H1 (cell line): ENCODE results near the gene DDR2. TPM values are rescaled to one million over a fixed set of nuclear protein-coding genes. Genes with fewer than 3 reads are reported as not detected.

Experiments
- CTCF ChIA-PET: fragments of 300-600 bp; sonication (Branson Sonifier 250); formaldehyde crosslinking; loops from one replicate; lab custom pipeline; 2021; ENCODE audit not compliant: partially characterized antibody; lab: Charles Lee
- POLR2A ChIA-PET: fragments of 300-600 bp; sonication (Branson Sonifier 250); formaldehyde crosslinking; loops from one replicate; lab custom pipeline; 2021; ENCODE audit warnings: inconsistent platforms; ENCODE audit not compliant: partially characterized antibody; lab: Charles Lee
- DNase-seq, 2 experiments: peaks; one replicate each; pipeline versions ENCODE4 v3.0.0 to v3.0.0-alpha.2; 2010 to 2022; ENCODE audit warnings: low spot score in 2 of 2, low read depth in 1 of 2, mixed read lengths in 1 of 2
- FAIRE-seq: peaks from 2 replicates; lab custom pipeline; 2011; peaks lifted over from hg19 to GRCh38; lab: Jason Lieb, UNC
- H2AFZ ChIP-seq: 2 replicates; pipeline ENCODE4 v1.8.1; 2012; ENCODE audit warnings: low read length, inconsistent platforms
- H2AK5ac ChIP-seq: 2 replicates; pipeline ENCODE4 v1.6.1; 2013; ENCODE audit warnings: low read depth, low read length
- H2BK120ac ChIP-seq: replicated peaks from 2 replicates; pipeline ENCODE3; 2013; ENCODE audit warnings: low read depth, low read length, inconsistent platforms
- H2BK12ac ChIP-seq: 2 replicates; pipeline ENCODE4 v1.6.1; 2013; ENCODE audit warnings: low read depth, low read length
- H2BK15ac ChIP-seq: 2 replicates; pipeline ENCODE4 v1.6.1; 2013; ENCODE audit warnings: low read length
- H2BK20ac ChIP-seq: 2 replicates; pipeline ENCODE4 v1.6.1; 2013; ENCODE audit warnings: low read length
- H2BK5ac ChIP-seq: 2 replicates; pipeline ENCODE4 v1.6.1; 2013; ENCODE audit warnings: low read depth, low read length
- H3K14ac ChIP-seq: 2 replicates; pipeline ENCODE4 v1.6.1; 2013; ENCODE audit warnings: inconsistent platforms; ENCODE audit not compliant: insufficient read length
- H3K18ac ChIP-seq: 2 replicates; pipeline ENCODE4 v1.6.1; 2013; ENCODE audit warnings: low read length; ENCODE audit errors: extremely low read depth
- H3K23ac ChIP-seq: 2 replicates; pipeline ENCODE4 v1.6.1; 2013; ENCODE audit warnings: inconsistent platforms; ENCODE audit not compliant: insufficient read length
- H3K23me2 ChIP-seq: 2 replicates; pipeline ENCODE4 v1.6.1; 2013; ENCODE audit warnings: low read depth, low read length
- H3K27ac ChIP-seq: 2 replicates; pipeline ENCODE4 v1.6.1; 2011; ENCODE audit warnings: low read depth, low read length, inconsistent platforms
- H3K27me3 ChIP-seq, 4 experiments: replicated peaks in 1 of 4; 1 replicate in 1 of 4; 2 replicates in 3 of 4; pipeline versions ENCODE4 v1.6.1 to v1.8.1; 2011 to 2013; ENCODE audit warnings: low read length in 3 of 4, mild to moderate bottlenecking in 3 of 4, inconsistent platforms in 2 of 4, mixed read lengths in 2 of 4, moderate library complexity in 1 of 4; ENCODE audit not compliant: control insufficient read depth in 3 of 4, insufficient read depth in 3 of 4; ENCODE audit errors: extremely low read depth in 1 of 4
- H3K36me3 ChIP-seq, 4 experiments: 2 replicates each; pipeline versions ENCODE4 v1.6.1 to v1.8.1; 2011 to 2013; ENCODE audit warnings: mild to moderate bottlenecking in 4 of 4, low read length in 3 of 4, moderate library complexity in 2 of 4, control low read depth in 1 of 4, inconsistent platforms in 1 of 4; ENCODE audit not compliant: insufficient read depth in 4 of 4, control insufficient read depth in 2 of 4
- H3K4ac ChIP-seq: replicated peaks from 2 replicates; pipeline ENCODE3; 2013; ENCODE audit warnings: low read length, low read depth, mixed read lengths, inconsistent platforms; ENCODE audit not compliant: insufficient read length
- H3K4me1 ChIP-seq, 4 experiments: replicated peaks in 1 of 4; 1 replicate in 1 of 4; 2 replicates in 3 of 4; pipeline versions ENCODE4 v1.6.1 to v1.8.1; 2011 to 2013; ENCODE audit warnings: low read length in 3 of 4, inconsistent platforms in 2 of 4, mixed read lengths in 1 of 4; ENCODE audit not compliant: insufficient read depth in 4 of 4, control insufficient read depth in 3 of 4
- H3K4me2 ChIP-seq, 2 experiments: 2 replicates each; pipeline versions ENCODE4 v1.6.1 to v1.8.1; 2011 to 2013; ENCODE audit warnings: low read depth in 2 of 2, low read length in 2 of 2, control low read depth in 1 of 2, inconsistent platforms in 1 of 2, mild to moderate bottlenecking in 1 of 2; ENCODE audit not compliant: insufficient read depth in 1 of 2
- H3K4me3 ChIP-seq, 4 experiments: fragments of 200-600, 300-600 bp in 1 of 4; sonication (generic), shearing (Covaris generic), sonication (Bioruptor Twin) in 1 of 4; 2 replicates each; pipeline versions ENCODE4 v1.5.1 to v1.8.1; 2011 to 2016; ENCODE audit warnings: low read length in 4 of 4, low read depth in 3 of 4, control low read depth in 2 of 4, inconsistent platforms in 2 of 4, mild to moderate bottlenecking in 2 of 4, mixed read lengths in 1 of 4, moderate library complexity in 1 of 4; ENCODE audit not compliant: insufficient read depth in 2 of 4; ENCODE audit errors: extremely low read depth in 1 of 4
- H3K56ac ChIP-seq: replicated peaks from 2 replicates; pipeline ENCODE3; 2013; ENCODE audit warnings: low read depth, mild to moderate bottlenecking, mixed read lengths, low read length, inconsistent platforms; ENCODE audit not compliant: insufficient read length
- H3K79me1 ChIP-seq: 2 replicates; pipeline ENCODE4 v1.6.1; 2013; ENCODE audit warnings: low read depth, low read length, control low read depth
- H3K79me2 ChIP-seq, 2 experiments: 2 replicates each; pipeline versions ENCODE4 v1.6.1 to v1.8.1; 2012 to 2013; ENCODE audit warnings: low read length in 2 of 2, mild to moderate bottlenecking in 2 of 2, inconsistent platforms in 1 of 2; ENCODE audit not compliant: insufficient read depth in 2 of 2, control insufficient read depth in 1 of 2
- H3K9ac ChIP-seq, 4 experiments: replicated peaks in 1 of 4; 1 replicate in 1 of 4; 2 replicates in 3 of 4; pipeline versions ENCODE4 v1.6.1 to v1.8.1; 2011 to 2013; ENCODE audit warnings: low read depth in 3 of 4, low read length in 3 of 4, control low read depth in 2 of 4, mild to moderate bottlenecking in 2 of 4, moderate library complexity in 2 of 4, inconsistent platforms in 1 of 4; ENCODE audit errors: extremely low read depth in 1 of 4
- H3K9me3 ChIP-seq, 2 experiments: 2 replicates each; pipeline versions ENCODE4 v1.6.1 to v1.8.1; 2012 to 2013; ENCODE audit warnings: mild to moderate bottlenecking in 2 of 2, moderate library complexity in 2 of 2, control low read depth in 1 of 2, inconsistent platforms in 1 of 2, low read depth in 1 of 2, low read length in 1 of 2, mixed read lengths in 1 of 2; ENCODE audit not compliant: insufficient read depth in 2 of 2
- H4K20me1 ChIP-seq, 2 experiments: replicated peaks in 1 of 2; 2 replicates each; pipeline versions ENCODE3 to v1.8.1; 2011 to 2013; ENCODE audit warnings: inconsistent platforms in 2 of 2, low read length in 2 of 2, mild to moderate bottlenecking in 1 of 2; ENCODE audit not compliant: insufficient read depth in 2 of 2, control insufficient read depth in 1 of 2
- H4K5ac ChIP-seq: 2 replicates; pipeline ENCODE4 v1.6.1; 2013; ENCODE audit warnings: low read length, low read depth, mixed read lengths, inconsistent platforms; ENCODE audit not compliant: insufficient read length
- H4K8ac ChIP-seq: 2 replicates; pipeline ENCODE4 v1.8.0; 2013; ENCODE audit warnings: mild to moderate bottlenecking, moderate library complexity, low read length, inconsistent platforms; ENCODE audit not compliant: insufficient read depth; ENCODE audit errors: extremely low read depth
- H4K91ac ChIP-seq: replicated peaks from 2 replicates; pipeline ENCODE3; 2013; ENCODE audit warnings: low read length, mixed read lengths, inconsistent platforms; ENCODE audit not compliant: insufficient read length
- CBX8 ChIP-seq: fragments of 300-800, 300-1000 bp; sonication (generic); IDR thresholded peaks from 2 replicates; pipeline ENCODE4 v1.7.1; 2016; ENCODE audit warnings: low read depth, low read length, borderline replicate concordance
- EZH2 ChIP-seq: fragments of 200-600 bp; sonication (generic); IDR thresholded peaks from 2 replicates; pipeline ENCODE4 v1.7.1; 2012; ENCODE audit warnings: low read depth, mild to moderate bottlenecking, moderate library complexity, low read length, inconsistent platforms; ENCODE audit not compliant: severe bottlenecking
- SIX5 ChIP-seq: IDR thresholded peaks from 2 replicates; pipeline ENCODE4 v1.6.1; 2011; ENCODE audit warnings: mild to moderate bottlenecking, low read depth, low read length
- SP1 ChIP-seq: IDR thresholded peaks from 2 replicates; pipeline ENCODE4 v1.6.1; 2011; ENCODE audit warnings: low read depth, low read length
- WGBS, 2 experiments: shearing (Covaris generic) in 1 of 2; methylation state at CpG; one replicate each; pipeline versions ENCODE4 v1.1.6 to v1.1.7; 2013 to 2015; ENCODE audit warnings: low lambda C conversion rate in 2 of 2, mixed read lengths in 2 of 2, inconsistent platforms in 1 of 2, low coverage in 1 of 2, missing lambda C conversion rate in 1 of 2; ENCODE audit not compliant: insufficient replicate concordance in 2 of 2, insufficient coverage in 1 of 2, insufficient read length in 1 of 2; ENCODE audit errors: extremely low coverage in 1 of 2, missing lambda C conversion rate in 1 of 2; 5-methylcytosine and 5-hydroxymethylcytosine counted together
- polyA plus RNA-seq, 7 experiments: library from polyadenylated mRNA; depleted of rRNA in 3 of 7; stranded (reverse) in 5 of 7; unstranded in 2 of 7; fragments of >200 nt in 5 of 7; fragments of 200-250 nt in 2 of 7; gene quantifications; 1 replicate in 5 of 7; 2 replicates in 1 of 7; 4 replicates in 1 of 7; pipeline versions ENCODE4 v1.2.1 to v1.2.3, GENCODE V29; 2011 to 2013; ENCODE audit warnings: missing spikeins in 2 of 7, mixed read lengths in 2 of 7
- total RNA-seq: library from RNA; stranded (reverse); fragmentation: NEBNext Ultra II Directional; extraction: Animal tissue kit (Norgen Biotek cat#: 25700); gene quantifications from 2 replicates; pipeline ENCODE4 v1.2.1, GENCODE V29; 2021

Gene DDR2
- total and polyA plus RNA-seq, 2 of the 8 experiments (the other 6 are each of a cell fraction or from before 2014, with no cell fraction given): 1.00 to 2.1 TPM

DNA sequence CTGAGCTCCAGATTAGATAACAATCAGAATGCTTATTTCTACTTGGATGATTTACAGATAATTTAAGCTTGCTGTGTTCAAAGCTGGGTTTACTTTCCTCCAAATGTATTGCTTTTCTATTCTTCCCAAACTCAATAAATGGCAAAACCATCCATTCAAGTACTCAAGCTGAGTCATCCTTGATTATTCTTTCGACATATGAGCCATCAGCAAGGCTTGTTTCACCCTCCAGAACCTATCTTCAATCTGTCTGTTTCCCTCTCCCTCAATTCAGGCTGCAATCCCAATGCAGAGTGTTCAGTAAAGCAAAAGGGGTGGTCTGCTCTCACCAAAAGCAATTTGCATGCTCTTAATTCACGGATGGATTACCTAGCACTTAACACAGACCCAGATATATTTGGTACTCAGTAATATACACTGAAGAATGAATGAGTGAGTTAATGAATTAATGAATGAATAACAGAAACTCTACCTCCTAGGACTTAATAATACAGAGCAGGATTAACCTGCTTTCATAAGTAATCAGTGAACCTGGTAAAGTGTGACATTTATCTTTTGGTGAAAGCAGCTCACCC lies 41.9 kb downstream of the DDR2 start:
- POLR2A ChIA-PET: no interaction called here
- Histone ChIP-seq H2AK5ac (no peak overlapping the region), H4K8ac (no peak overlapping the region), H3K4me1 (no peaks in the 10 kb centered on the region), H3K9ac (no peak overlapping the region), H3K79me1 (no peaks in the 10 kb centered on the region), H3K4ac (no peak overlapping the region), H2BK20ac (no peak overlapping the region), H3K27me3 (no peaks in the 10 kb centered on the region), H4K91ac (no peak overlapping the region), H2BK12ac (no peak overlapping the region), H2BK120ac (no peak overlapping the region), H3K18ac (no peak overlapping the region), H2BK5ac (no peak overlapping the region), H3K79me2 (no peaks in the 10 kb centered on the region), H3K23ac (no peak overlapping the region), H3K4me3 (no peak overlapping the region), H2BK15ac (no peak overlapping the region), H3K27ac (no peak overlapping the region), H4K20me1 (no peaks in the 10 kb centered on the region), H4K5ac (no peak overlapping the region), H2AFZ (no peak overlapping the region), H3K4me2 (no peak overlapping the region), H3K56ac (no peak overlapping the region), H3K36me3 (no peaks in the 10 kb centered on the region), H3K9me3 (no peaks in the 10 kb centered on the region), H3K14ac (no peak overlapping the region), H3K23me2 (no peaks in the 10 kb centered on the region)
- FAIRE-seq (no peak), DNase-seq (no peak)
- no peak for TF ChIP-seq EZH2
- no peak for TF ChIP-seq SIX5
- TF ChIP-seq CBX8: no peak
- TF ChIP-seq SP1: no peak
- 100% methylated on average over 2 of the region's 2 CpGs; no CpG with 5 or more reads in 1 of the 2 experiments for WGBS, 2 experiments
- CTCF ChIA-PET: no interaction called here
